Measurements from ENCODE around the gene XPO6. TPM values are rescaled to one million over a fixed set of nuclear protein-coding genes. Genes with fewer than 3 reads are reported as not detected.

XPO6 gene
- total and polyA plus RNA-seq, 2 of the 13 experiments (the other 11 are each of a cell fraction or from before 2014, with no cell fraction given): 109 to 129 TPM

GRCh38 chr16:28255838-28256237 lies 44.1 kb upstream of the XPO6 start:
- in situ Hi-C loops (cut with HindIII; ENCODE audit: extremely low pct_ligation_motif_present, low pct_unique_long_range_greater_than_20kb) (loop anchor here (10.0 kb wide), 1 partner anchor 59 kb away; no protein-coding TSS in a partner anchor), intact Hi-C loops (cut with micrococcal nuclease; ENCODE audit: unreplicated experiment) (no loop called here)
- H3K36me3 ChIP-seq (replicated peaks in 1 of 2; ENCODE audit: control insufficient read depth in 1 of 2, insufficient read depth in 2 of 2, low read length in 2 of 2): no peaks in the 10 kb centered on the region
- no peak overlapping the region for H3K9ac ChIP-seq (ENCODE audit: insufficient read depth, low read depth, low read length)
- FAIRE-seq: no peak
- no peaks in the 10 kb centered on the region for H3K79me2 ChIP-seq (ENCODE audit: insufficient read depth, low read length)
- no TSS peak for BruUV-seq (replicated peaks)
- no peak for DNase-seq (ENCODE audit: low spot score)
- H3K27ac ChIP-seq (ENCODE audit: extremely low read length, insufficient read depth, low read length): no peak overlapping the region
- ATAC-seq: no peak
- no peak overlapping the region for H3K4me2 ChIP-seq (ENCODE audit: low read depth, low read length)
- peaks cover 6 to 37% of the 10 kb centered on the region in 2 experiments; a peak in 4 of 5 replicates for H3K27me3 ChIP-seq (ENCODE audit: control insufficient read depth in 1 of 2, insufficient read depth in 2 of 2, low read length in 2 of 2)
- no peak overlapping the region for H3K4me3 ChIP-seq (replicated peaks in 1 of 3; ENCODE audit: insufficient read depth in 1 of 3, low read depth in 2 of 3, low read length in 3 of 3)
- 54% methylated on average over 12 of the region's 12 CpGs for WGBS (ENCODE audit: low lambda C conversion rate)
- H3K4me1 ChIP-seq (ENCODE audit: insufficient read depth, low read length): no peaks in the 10 kb centered on the region
- H3K9me3 ChIP-seq (ENCODE audit: low read length): no peaks in the 10 kb centered on the region
- ChIA-PET POLR2A (no interaction called here), CTCF (ENCODE audit: low intra/inter-chr PET ratio, low total read pairs) (no interaction called here)
- TF ChIP-seq ZMYM2 (CRISPR knock-in tag; IDR thresholded peaks at IDR 0.05): no peak
- TF ChIP-seq CBX5 (CRISPR knock-in tag; IDR thresholded peaks at IDR 0.05; ENCODE audit: borderline replicate concordance): no peak
- TF ChIP-seq RNF219 (CRISPR knock-in tag; IDR thresholded peaks at IDR 0.05): no peak
- no peak for TF ChIP-seq ZNF720 (CRISPR knock-in tag; IDR thresholded peaks at IDR 0.05)
- TF ChIP-seq JUNB (CRISPR knock-in tag; IDR thresholded peaks at IDR 0.05; ENCODE audit: borderline replicate concordance): no peak
- TF ChIP-seq RXRA (CRISPR knock-in tag; IDR thresholded peaks at IDR 0.05): no peak
- peak; percentile 60; the same call in 1 of the 2 replicates for TF ChIP-seq ZNF768 (CRISPR knock-in tag; IDR thresholded peaks at IDR 0.05)
- no peak for TF ChIP-seq RBAK (CRISPR knock-in tag; IDR thresholded peaks at IDR 0.05)
- no peak for TF ChIP-seq TAF1 (CRISPR knock-in tag; IDR thresholded peaks at IDR 0.05)
- no peak overlapping the region for H2AFZ ChIP-seq (ENCODE audit: low read length)
- H4K20me1 ChIP-seq (ENCODE audit: insufficient read depth, low read length): no peaks in the 10 kb centered on the region
